GM19397 (cell line): ENCODE measurements around the gene FAM168B.
"Not testable (repeated sequence)": the region's sequence is repeated elsewhere in the genome, so short reads cannot be mapped to it uniquely, and the experiment has no call there.

Experiments used
- ATAC-seq: cut with Tn5 transposase; IDR thresholded peaks from one replicate; pipeline ENCODE4 v1.9.1; 2021; ENCODE audit warnings: mild to moderate bottlenecking, moderate library complexity; ENCODE audit not compliant: unreplicated experiment

The FAM168B gene, protein sequence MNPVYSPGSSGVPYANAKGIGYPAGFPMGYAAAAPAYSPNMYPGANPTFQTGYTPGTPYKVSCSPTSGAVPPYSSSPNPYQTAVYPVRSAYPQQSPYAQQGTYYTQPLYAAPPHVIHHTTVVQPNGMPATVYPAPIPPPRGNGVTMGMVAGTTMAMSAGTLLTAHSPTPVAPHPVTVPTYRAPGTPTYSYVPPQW

DNA sequence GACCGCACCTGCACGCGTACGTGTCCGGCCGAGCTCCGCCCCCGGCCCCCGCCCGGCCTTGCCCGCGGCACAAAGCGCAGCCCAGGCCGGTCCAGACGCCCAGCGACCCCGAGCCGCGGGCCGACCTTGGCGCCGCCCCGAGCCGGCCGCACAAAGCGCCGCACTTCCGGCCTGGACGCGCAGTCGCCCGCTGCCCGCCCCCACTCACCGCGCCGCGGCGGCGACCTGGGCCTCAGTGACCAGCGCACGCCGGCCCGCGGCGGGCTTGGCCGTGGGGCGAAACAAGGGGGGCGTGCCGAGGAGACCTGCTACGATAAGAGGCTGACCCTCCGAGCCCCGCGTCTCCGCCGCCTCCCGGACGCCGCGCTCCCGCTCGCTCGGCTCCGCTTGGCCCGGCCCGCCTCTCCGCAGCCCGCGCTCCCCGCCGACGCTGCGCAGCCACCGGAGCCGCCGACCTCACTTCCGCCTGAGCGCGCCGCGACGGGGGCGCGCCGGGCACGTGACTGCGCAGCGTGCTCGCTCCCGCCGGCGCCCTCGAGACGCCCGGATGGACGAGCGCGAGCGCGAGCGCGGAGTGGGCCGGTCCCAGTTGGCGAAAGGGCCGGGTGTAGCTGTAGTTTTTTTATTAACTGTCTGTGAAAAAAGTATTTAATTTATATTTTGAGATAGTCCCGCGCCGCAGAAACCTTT lies at the start of gene FAM168B:
Gene FAM168B, minus strand, starts transcription at position 455 of the 690 bp plus-strand sequence. CDS start 10,814 bp downstream, outside the sequence.
- ATAC-seq = peak; percentile 85

DNA sequence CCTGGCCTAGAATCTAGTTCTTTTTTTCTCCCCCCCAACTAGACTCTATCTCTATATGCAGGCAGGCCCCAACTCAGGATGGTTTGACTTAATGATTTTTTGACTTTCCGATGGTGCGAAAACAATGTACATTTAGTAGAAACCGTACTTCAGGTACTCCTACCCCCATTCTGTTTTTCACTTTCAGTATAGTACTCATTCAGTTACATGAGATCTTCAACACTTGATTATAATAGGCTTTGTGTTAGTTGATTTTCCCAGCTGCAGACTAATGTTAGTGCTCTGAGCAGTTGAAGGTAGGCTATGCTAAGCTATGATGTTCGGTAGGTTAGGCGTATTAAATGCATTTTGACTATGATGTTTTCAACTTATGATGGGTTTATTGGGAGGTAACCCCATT lies 49.6 kb upstream of the FAM168B start:
- no peak for ATAC-seq

DNA sequence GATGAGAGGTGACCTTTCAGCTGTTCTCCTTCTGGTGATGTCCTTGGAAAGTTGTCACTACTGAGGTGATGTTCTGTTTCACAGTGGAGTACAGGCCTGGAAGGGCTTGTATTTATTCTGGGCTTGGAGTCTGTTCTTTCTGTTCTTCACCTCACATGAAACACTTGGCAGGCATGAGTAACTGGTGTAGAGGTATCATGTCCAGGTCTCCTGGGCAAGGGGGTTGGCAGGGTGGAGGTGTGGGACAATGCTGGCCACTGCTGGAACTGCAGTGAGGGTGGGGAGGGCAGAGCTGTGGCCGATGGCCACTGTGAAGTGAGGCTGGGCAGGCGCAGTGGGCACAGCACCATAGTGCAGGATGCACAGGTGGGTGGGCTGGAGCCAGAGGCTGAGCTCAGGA lies 47.3 kb upstream of the FAM168B start:
- ATAC-seq = no peak

DNA sequence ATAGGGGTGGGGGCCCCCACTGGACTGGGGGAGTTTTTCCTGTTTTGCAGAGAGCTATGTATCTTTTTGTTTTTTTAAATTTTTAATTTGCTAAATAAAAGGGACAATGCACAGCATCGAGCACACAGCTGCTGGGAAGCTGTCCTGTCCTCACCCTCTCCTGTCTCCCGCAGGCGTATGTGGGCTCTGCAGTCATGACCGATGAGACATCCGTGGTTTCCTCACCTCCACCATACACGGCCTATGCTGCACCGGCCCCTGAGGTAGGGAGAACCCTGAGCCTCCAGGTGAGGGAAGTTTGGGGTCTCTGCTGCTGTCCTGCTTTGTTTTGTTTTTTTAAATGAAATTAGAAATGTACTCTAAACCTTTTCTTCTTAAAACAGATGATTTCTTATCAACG lies 39.5 kb upstream of the FAM168B start:
- no peak for ATAC-seq

DNA sequence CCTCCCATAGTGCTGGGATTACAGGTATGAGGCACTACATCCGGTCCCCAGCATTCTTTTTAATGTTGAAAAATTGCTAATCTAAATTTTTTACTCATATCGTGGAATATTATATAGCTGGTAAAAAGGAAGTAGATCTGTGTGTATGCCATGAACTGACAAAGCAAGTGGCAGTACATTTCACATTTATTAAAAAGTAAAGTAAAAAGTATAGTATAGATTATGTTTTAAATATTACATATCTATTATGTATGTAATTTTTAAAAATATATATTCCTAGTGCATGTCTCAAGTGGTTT lies 37.0 kb upstream of the FAM168B start:
- ATAC-seq = no peak

DNA sequence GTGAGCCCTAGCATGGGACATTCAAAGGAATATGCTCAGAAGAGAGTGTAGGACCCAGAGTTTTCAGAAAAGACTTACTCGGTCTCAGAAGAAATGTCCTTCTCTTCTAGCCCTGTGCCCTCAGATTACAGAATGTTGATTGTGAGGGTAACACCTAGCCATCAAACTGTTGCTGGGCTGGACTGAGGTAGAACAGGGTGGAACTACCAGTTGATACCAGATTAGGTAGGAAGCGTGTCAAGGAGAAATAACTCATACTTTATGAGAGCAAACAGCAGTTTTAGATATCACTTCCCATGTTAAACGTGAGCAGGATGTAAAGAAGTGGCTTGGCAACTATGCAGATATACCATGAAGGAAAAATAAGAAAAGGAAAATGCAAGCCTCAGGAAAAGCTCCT lies 34.7 kb upstream of the FAM168B start:
- no peak for ATAC-seq

DNA sequence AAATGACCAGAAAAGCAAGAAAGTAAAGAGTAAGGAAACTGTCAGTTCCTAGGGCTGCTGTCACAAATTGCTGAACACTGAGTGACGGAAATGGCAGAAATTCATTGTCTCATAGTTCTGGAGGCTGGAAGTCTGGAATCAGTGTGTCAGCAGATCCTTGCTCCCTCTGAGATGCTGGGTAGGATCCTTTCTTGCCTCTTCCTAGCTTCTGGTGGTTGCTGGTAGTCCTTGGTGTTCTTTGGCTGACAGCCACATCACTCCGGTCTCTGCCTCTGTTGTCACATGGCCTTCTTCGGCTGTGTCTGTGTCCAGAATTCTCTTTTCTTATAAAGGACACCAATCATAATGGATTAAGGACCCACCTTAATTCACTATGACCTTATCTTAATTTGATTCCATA lies 33.8 kb upstream of the FAM168B start:
- ATAC-seq = no peak

DNA sequence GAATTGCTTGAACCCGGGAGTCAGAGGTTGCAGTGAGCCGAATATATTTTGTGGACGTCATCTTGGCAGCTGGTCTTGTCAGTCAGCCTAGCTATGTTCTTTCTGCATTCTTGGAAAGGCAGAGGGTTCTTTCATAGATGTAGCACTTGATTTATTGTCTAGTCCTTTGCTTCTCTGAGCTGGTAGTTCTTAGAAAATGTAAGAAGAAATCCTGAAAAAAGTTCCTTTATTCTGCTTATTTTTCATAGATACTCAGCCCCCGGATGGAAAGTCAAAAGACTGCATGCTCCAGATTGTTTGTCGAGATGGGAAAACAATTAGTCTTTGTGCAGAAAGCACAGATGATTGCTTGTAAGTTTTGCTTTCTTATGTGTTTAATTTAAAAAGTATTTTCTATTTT lies 33.2 kb upstream of the FAM168B start:
- ATAC-seq = no peak

DNA sequence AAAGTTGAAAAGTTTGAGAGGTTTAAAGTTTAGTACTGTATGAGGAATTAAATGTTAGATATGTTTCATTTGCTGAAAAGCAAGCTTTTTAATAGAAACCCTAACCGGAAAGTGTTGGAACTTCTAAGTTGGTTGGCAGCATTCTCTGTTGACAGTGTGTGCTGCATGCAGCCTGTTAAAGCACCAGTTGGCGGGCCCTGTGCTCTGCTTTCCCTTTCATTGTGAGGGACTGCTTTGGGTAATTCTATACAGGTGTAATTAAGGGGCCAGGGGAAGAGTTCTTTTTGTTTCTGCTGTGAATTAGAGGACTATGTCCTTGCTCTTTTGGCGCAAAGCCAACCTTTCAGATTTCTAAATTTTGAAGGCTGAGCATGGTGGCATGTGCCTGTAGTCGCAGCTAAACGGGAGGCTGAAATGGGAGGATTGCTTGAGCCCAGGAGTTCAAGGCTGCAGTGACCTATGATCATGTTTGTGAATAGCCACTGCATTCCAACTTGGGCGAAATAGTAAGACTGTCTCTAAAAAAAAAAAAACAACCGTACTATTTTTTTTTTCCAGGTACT lies 32.0 kb upstream of the FAM168B start:
- ATAC-seq = no peak

DNA sequence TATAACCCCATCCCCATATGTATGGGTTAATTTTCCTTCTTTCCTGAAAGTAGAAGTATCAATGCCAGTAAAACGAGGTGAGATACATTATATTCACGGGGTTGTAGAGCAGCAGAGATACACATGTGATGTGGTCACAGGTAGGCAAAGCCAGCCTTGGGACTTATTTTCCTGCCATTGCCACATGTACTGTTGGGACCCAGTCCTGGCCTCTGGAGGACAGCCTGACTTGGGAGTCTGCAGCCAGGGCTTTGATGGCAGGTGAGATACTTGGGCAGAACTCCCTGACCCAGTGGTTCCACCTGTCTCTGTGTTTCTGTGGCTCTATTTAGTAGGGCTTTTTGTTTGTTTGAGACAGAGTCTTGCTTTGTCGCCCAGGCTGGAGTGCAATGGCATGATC lies 29.9 kb upstream of the FAM168B start:
- ATAC-seq = no peak

DNA sequence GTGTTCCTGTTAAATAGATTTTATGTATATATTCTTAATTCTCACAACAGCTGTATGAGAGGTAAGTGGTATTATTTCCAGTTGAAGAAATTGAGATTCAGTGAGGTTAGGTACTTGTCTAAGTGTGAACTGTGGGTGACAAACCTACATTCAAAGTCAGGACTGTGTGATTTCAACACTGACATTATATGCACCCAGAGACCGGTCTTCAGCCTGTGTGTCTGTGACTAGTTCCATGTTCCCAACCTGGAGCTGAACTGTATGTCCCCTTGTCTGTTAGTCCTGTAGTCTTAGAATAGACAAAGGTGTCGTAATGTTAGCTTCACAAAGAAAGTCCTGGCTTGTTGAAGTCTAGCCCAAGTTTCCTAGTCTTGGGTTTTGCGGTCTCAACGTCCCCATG lies 29.2 kb upstream of the FAM168B start:
- no peak for ATAC-seq

DNA sequence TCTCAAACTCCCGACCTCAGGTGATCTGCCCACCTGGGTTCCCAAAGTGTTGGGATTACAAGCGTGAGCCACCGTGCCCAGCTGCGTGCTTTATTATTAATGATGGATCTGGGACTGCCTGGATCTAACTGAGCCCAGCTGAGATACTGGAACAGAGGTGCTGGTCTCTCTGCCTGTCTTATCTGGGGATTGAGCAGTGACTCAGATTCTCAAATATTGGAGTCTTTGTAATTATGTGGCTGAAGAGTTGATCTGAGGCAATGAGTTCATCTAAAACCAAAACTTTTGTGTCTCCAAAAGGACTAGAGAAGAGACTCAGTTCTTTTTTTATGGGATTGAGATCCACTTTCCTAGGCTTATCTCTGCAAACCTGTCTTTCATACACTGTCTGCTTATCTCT lies 28.2 kb upstream of the FAM168B start:
- no peak for ATAC-seq

DNA sequence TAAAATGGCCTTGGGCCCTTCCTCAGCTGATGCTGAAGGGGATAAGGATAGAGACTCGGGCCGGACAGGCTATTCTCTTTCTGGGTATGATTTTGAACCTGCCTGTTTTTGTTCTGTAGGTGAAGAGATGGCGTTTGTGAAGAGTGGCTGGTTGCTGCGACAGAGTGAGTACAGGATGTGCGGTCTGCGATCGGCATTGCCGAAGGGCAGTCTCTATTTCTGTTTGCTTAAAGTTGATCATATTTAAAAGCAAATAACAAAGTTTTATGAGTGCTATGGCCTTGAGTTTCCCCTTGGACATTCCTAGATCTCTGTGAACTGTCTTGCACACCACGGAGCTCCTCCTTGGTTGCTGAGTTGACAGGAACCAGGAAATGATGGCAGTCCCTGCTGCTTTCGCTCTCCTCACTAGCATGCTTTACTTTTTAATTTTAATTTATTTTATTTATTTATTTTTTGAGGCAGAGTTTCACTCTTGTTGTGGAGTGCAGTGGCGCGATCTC lies 27.6 kb upstream of the FAM168B start:
- ATAC-seq = no peak

DNA sequence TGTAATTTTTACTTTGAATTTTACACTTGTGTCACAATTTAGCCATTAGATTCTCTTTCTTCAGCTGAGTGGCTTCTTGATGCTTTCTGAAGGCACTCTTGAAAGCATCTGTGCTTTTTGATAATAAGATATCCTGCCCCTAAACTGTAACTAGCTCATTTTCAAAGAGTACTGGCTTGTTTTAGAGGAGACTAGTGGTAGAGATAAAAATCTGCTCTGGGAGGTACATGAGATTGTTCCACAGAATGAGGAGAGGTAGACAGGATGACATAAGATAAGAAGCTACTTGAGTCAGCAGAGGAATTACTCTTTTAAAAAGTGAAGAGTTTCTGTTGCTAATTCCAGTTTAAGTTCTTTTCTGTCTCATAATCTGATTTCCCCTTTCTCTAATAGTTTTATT lies 22.5 kb upstream of the FAM168B start:
- ATAC-seq = no peak

DNA sequence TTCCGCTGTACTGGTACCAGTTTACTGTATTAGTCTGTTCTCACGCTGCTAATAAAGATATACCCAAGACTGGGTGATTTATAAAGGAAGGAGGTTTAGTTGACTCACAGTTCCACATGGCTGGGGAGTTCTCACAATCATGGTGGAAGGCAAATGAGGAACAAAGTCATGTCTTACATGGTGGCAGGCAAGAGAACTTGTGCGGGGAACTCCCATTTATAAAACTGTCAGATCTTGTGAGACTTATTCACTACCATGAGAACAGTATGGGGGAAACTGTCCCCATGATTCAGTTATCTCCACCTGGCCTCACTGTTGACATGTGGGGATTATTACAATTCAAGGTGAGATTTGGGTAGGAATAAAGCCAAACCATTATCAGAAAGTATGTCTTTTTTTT lies 21.7 kb upstream of the FAM168B start:
- ATAC-seq = not testable (repeated sequence)

DNA sequence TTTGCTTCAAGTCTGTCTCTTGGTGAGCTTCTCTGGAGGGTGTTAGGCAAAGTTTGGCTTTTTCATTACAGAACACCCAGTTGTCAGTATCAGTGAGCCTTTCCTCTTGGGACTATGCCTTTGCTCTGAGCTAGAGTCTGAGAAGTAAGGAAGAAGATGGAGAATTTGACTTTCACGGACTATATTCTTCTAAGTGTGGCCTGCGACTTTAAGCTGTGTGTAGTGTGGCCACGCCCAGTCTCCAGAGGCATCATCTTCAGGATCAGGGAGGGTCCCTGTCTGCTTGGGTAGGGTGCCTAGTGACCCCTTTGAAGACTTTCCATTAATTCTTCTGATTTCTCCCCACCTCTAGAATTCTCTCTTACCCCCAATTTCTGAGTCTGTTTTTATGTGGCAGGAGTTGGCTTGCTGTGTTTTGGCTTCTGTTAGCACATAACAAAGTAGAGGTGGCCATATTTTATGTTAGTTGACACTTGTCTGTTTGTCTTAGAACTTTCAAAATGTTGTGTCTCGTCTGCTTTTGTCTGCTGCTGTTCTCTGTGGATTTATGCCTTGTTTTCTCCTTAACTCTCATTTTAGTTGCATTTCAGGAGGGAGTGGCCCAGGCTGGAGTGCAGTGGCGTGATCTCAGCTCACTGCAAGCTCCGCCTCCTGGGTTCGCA lies 20.4 kb upstream of the FAM168B start:
- ATAC-seq = no peak

DNA sequence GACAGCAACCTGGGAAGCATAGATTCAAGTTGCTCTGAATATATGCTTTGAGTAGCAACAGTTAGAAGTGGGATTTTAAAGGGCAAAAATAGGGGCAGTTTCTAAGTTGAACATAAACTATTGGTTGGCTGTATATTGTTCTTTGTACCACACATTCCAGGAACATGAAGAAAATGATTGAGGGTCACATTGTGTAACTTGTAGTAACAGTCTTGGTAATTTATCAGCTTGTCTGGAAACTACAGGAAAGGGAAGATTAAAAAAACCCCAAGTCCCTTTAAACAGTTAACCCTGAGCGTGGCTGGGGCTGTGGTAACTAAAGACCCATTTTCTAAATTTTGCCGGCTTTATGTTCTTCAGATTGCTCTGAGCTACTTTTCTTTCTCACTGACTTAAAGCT lies 19.3 kb upstream of the FAM168B start:
- no peak for ATAC-seq

DNA sequence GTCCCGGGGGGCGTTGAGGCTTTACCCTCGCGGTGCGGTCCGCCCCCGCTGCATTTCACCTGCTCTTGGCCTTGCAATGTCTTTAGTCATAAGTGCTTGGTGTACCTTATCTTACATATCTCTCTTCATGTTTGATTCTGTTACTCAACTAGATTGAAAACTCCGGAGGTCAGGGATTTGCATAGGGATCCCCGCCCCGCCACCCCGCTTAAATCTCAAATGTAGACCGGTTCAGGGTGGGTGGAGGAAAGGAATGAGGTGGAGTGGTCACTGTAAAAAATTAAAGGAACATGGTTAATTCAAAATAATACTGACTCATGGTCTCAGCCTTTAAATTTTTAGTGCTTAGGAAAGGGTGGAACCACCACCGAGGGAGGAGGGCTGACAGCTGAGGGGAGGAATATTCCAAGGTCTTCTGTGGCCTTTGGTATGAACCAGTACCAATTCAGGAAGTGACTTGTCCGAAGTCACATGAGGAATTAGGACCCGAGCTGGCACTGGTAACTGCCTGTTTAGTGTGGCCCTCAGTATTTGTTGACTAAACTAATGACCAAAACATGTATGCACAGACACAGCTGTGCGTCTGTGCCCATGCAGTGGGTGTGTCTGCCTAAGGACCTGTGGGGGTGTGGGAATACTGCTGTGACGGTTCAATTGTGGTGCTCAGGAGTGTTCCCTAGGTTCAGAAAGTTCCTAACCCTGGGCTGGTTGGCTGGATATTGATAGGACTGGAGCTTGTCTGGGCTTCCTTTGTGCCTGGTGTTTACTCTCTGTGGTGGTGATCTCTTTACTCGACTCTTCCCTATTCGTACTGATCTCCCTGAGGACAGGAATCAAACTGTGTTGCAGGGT lies 12.9 kb upstream of the FAM168B start:
- ATAC-seq = peak; percentile 37

DNA sequence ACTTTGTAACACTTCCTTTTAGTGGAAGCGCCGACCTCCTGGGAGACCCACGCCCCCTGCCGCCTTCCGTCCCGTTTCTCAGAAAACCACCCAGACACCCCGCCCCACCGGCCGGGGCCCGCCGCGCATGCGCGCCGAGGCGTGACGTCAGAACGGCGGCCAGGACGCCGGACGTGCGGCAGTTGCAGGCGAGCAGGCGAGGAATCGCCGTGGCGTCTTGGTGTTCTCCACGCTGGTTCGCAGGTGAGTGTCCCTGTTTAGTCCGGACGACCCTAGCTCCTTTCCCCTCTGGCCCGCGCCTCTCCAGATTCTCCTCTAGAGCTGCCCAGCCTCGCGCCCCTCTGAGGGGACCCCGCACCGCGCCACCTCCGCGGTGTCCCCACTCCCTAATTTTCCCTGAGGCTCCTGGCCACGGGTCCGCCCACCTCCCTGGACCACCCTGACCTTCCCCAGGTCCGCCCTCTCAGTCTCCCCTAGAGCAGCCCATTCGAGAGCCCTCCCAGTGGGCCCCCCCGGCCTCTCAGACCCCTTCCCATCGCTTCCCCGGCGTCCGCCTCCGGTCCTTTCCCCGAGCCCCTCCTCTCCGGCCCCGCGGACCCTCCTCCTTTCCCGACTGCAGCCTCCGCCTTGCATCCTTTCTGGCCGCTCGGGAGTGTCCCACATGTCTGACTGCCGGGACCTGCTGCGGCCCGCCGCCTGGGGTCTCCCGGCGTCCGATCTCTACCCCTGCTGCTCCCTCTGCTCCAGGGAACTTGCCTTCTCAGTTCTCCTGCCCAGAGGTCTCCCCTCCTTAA lies 12.1 kb upstream of the FAM168B start, which contains the start of gene PLEKHB2:
Gene PLEKHB2, plus strand, starts transcription at position 181 of the 794 bp plus-strand sequence. CDS start 15,606 bp downstream, outside the sequence.
- peak; percentile 83 for ATAC-seq

DNA sequence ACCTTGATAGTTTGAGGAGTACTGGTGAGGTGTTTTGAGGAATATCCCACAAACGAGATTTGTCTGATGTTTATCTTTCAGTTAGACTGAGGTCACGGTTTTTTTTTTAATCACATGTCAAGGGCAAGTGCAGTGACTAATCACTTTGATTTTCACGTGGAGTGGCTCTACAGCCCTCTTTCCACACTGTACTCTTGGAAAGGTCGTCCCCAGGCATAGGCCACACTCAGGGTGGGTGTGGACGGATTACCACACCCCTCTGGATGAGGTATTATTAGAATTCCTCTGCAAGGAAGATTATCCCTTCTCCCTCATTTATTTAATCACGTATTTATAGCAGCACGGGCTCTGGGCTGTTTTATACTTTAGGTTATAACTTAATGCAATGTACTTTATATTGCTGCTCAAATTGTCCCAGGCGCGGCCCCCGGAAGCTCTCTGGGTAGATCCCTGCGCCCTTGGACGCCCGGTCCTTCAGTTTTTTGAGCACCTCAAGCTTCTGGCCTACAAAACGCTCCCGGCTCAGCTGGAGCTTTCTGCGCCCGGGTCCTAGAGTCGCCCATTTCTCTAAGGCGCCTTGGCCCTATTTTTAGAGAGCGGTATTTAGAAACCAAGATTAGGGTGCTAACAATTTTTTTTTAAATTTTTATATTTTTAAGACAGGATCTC lies 11.4 kb upstream of the FAM168B start:
- peak; percentile 62 for ATAC-seq
